Cardiac muscle cell (in vitro differentiated cells and primary cell): ENCODE measurements around the gene SCD5. TPM values are rescaled to one million over a fixed set of nuclear protein-coding genes. Genes with fewer than 3 reads are reported as not detected.

Experiments used
- DNase-seq, 2 donors: peaks; one replicate each; pipeline versions ENCODE4 v3.0.0 to v3.0.0-alpha.2; 2010 to 2017; ENCODE audit warnings: low read depth in 1 of 2, low spot score in 1 of 2
- H3K27ac ChIP-seq: fragments of 200-600 bp; sonication (generic); 2 replicates; pipeline ENCODE4 v1.5.1; 2016
- H3K27me3 ChIP-seq: fragments of 200-600 bp; sonication (generic); 2 replicates; pipeline ENCODE4 v1.6.0; 2016; ENCODE audit warnings: control low read depth
- H3K36me3 ChIP-seq: fragments of 200-600 bp; sonication (generic); 2 replicates; pipeline ENCODE4 v1.5.1; 2016; ENCODE audit warnings: control low read depth
- H3K4me1 ChIP-seq: fragments of 200-600 bp; sonication (generic); 2 replicates; pipeline ENCODE4 v1.8.1; 2017; ENCODE audit warnings: low read depth, mild to moderate bottlenecking, mixed run types
- H3K4me3 ChIP-seq: fragments of 200-600 bp; sonication (generic); 2 replicates; pipeline ENCODE4 v1.5.1; 2016; ENCODE audit warnings: mild to moderate bottlenecking
- H3K9me3 ChIP-seq: fragments of 200-600 bp; sonication (generic); 2 replicates; pipeline ENCODE4 v1.5.1; 2017; ENCODE audit warnings: low read depth, mild to moderate bottlenecking, control low read depth
- polyA plus RNA-seq: library from polyadenylated mRNA; unstranded; fragments of >200 nt; fragmentation: Nextera tagmentation; extraction: Ambion mirVana; gene quantifications from 2 replicates; pipeline ENCODE4 v1.2.1, GENCODE V29; 2016
- total RNA-seq: library from RNA; depleted of rRNA; stranded (reverse); fragments of >200 nt; gene quantifications from 2 replicates; pipeline ENCODE4 v1.2.3, GENCODE V29; 2016
- TF ChIP-seq, protein P1 (sequence below): IDR thresholded peaks from 2 replicates; pipeline ENCODE4 v1.5.1; 2012; ENCODE audit warnings: low read depth, mild to moderate bottlenecking, low read length

SCD5 gene
- total and polyA plus RNA-seq, 2 experiments from 2014 or later = 3.7 to 4.7 TPM

DNA sequence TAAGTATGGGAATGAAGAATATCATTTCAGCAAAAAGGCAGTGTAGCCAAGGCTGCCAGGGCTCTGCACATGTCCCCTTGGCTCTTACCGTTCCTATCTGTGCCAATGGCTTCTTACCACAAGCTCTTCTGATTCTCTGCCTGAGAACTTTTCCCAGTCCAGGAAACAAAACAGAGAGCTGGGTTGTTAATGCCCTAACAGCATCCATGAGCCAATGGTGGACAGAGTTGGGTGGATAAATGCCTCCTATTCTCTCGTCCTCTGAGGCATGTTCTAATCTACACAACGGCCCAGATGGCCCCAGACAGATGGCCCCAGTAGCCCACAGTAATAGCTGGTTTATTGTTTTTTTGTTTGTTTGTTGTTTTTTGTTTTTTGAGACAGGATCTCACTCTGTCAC, 28.0 kb downstream of the SCD5 start:
- Histone ChIP-seq H3K27ac (no peak overlapping the region), H3K27me3 (peaks cover 13% of the 10 kb centered on the region), H3K9me3 (no peaks in the 10 kb centered on the region), H3K4me1 (no peaks in the 10 kb centered on the region), H3K36me3 (no peaks in the 10 kb centered on the region), H3K4me3 (no peak overlapping the region)
- TF ChIP-seq, protein P1, sequence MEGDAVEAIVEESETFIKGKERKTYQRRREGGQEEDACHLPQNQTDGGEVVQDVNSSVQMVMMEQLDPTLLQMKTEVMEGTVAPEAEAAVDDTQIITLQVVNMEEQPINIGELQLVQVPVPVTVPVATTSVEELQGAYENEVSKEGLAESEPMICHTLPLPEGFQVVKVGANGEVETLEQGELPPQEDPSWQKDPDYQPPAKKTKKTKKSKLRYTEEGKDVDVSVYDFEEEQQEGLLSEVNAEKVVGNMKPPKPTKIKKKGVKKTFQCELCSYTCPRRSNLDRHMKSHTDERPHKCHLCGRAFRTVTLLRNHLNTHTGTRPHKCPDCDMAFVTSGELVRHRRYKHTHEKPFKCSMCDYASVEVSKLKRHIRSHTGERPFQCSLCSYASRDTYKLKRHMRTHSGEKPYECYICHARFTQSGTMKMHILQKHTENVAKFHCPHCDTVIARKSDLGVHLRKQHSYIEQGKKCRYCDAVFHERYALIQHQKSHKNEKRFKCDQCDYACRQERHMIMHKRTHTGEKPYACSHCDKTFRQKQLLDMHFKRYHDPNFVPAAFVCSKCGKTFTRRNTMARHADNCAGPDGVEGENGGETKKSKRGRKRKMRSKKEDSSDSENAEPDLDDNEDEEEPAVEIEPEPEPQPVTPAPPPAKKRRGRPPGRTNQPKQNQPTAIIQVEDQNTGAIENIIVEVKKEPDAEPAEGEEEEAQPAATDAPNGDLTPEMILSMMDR = no peak
- no peak for DNase-seq

DNA sequence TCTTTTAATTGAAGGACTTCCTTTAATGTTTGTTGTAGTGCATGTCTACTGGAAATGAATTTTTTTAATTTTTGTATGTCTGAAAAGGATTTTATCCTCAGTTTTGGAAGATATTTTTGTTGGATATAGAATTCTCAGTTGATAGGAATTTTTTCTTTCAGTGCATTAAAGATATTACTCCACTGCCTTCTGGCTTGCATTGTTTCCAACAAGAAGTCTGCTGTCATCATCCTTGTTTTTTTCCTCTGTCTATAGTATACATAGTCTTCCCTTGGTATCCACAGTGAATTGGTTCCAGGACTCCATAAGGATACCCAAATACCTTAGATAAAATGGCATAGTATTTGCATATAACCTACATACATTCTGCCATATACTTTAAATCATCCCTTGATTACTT, 33.5 kb downstream of the SCD5 start:
- Histone ChIP-seq H3K9me3 (no peaks in the 10 kb centered on the region), H3K4me1 (no peaks in the 10 kb centered on the region), H3K36me3 (no peaks in the 10 kb centered on the region), H3K27me3 (peaks cover 17% of the 10 kb centered on the region), H3K27ac (no peak overlapping the region), H3K4me3 (no peak overlapping the region)
- TF ChIP-seq, protein P1 = no peak
- DNase-seq = no peak

DNA sequence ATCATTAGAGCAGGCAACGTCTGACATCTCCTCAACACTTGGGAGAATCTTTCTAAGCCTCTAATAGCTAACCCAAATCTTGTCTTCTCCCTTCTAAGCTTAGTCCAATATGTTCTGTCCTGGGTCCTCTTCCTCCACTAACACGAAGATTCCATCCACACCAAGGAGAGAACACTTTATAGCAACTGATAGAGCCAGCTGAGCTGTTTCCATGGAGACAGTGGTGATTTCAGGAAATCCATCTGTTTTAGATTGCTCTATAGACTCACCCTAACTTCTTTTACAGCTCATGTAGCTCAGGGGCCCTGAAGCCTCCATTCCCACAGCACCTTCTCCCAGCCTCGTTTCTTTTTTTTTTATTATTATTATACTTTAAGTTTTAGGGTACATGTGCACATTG, 37.4 kb downstream of the SCD5 start:
- DNase-seq = no peak

DNA sequence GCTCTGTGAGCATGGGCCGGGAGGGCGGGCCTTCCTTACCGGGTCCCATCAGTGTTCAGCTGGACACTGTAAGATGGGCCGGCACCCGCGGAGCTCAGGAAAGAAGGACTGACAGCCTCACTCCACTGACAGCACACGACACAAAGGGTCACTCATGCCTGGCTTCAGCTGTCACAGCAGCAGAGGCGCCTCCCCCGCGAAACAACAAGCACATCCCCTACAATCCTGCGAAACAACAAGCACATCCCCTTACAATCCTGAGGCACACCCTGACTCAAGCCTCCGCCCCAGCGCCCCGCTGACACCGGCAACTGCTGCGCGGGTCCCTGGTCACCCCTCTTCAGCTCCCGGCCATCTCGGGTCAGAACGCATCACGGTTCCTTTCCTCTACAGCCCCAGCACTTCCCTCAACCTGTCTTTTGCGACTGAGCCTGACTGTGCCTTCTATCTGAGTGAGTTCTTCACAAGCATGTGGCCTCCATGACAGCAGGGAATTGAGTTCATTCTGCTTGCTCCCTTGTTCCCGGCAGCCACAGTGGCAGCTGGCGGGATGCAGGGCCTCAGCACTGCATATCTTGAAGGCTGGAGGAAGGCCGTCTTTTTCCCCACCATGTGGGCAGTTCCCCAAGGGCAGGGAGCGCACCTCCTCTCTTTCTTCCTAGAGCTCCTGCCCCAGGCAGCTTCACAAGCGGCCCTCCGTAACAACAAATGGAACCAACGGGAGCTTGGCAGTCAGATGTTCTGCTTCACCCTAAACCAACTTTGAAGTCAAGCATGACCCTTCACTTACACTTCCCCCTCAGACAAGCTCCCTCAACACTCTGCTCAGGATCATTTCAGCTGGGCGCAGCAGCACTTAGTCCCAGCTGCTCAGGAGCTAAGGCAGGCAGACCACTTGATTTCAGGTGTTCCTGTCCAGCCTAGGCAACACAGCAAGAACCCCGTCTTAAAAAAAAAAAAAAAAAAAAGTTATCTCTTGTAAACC, 39.6 kb downstream of the SCD5 start:
- Histone ChIP-seq H3K4me1 (peaks cover 8% of the 10 kb centered on the region), H3K27ac (no peak overlapping the region), H3K36me3 (no peaks in the 10 kb centered on the region), H3K27me3 (peaks cover 5% of the 10 kb centered on the region), H3K4me3 (no peak overlapping the region), H3K9me3 (no peaks in the 10 kb centered on the region)
- TF ChIP-seq, protein P1 = no peak
- DNase-seq = no peak

More for the DNA sequence above, 37.4 kb downstream of the SCD5 start:
- no peaks in the 10 kb centered on the region for H3K4me1 ChIP-seq
- H3K36me3 ChIP-seq = no peaks in the 10 kb centered on the region
- TF ChIP-seq, protein P1 = no peak
- no peaks in the 10 kb centered on the region for H3K9me3 ChIP-seq
- H3K27me3 ChIP-seq = peaks cover 5% of the 10 kb centered on the region
- no peak overlapping the region for H3K4me3 ChIP-seq
- no peak overlapping the region for H3K27ac ChIP-seq

DNA sequence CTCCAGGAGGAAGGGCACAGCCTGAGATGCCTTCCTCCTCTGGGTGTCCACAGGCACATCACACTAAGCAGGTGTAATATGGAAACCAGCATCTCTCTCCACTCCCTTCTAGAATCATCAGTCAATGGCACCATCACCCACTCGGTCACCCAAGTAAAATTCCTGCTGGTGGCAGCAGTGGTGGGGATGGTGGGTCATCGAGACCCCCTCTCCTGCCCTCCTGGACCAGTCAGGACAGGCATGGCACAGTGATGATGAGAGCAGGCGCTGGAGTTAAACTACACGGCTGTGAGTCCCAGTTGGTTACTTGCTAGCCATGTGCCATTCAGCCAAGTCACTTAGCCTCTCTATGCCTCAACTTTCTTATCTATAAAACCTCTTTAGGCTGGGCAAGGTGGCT, 42.5 kb downstream of the SCD5 start:
- TF ChIP-seq, protein P1 = no peak
- Histone ChIP-seq H3K4me1 (peaks cover 20% of the 10 kb centered on the region), H3K36me3 (no peaks in the 10 kb centered on the region), H3K27me3 (peaks cover 5% of the 10 kb centered on the region), H3K4me3 (no peak overlapping the region), H3K27ac (no peak overlapping the region), H3K9me3 (no peaks in the 10 kb centered on the region)
- no peak for DNase-seq
